Left ventricle myocardium inferior (tissue), 1 donor: ENCODE data around the gene MITF. TPM values are rescaled to one million over a fixed set of nuclear protein-coding genes. Genes with fewer than 3 reads are reported as not detected.

Experiments
- DNase-seq: peaks from one replicate; pipeline ENCODE4 v3.0.0-alpha.2; 2020
- H3K27ac ChIP-seq: fragments of 200-600 bp; replicated peaks from 2 replicates; pipeline ENCODE4 v1.8.0; 2021
- H3K27me3 ChIP-seq: fragments of 200-600 bp; 2 replicates; pipeline ENCODE4 v1.8.0; 2021; ENCODE audit warnings: low read depth
- H3K36me3 ChIP-seq: fragments of 200-600 bp; 2 replicates; pipeline ENCODE4 v1.8.0; 2021
- H3K4me1 ChIP-seq: fragments of 200-600 bp; 2 replicates; pipeline ENCODE4 v1.8.0; 2021
- H3K4me3 ChIP-seq: fragments of 200-600 bp; 2 replicates; pipeline ENCODE4 v1.8.0; 2021; ENCODE audit warnings: mild to moderate bottlenecking, moderate library complexity
- H3K9me3 ChIP-seq: fragments of 200-600 bp; replicated peaks from 2 replicates; pipeline ENCODE4 v1.8.0; 2021
- intact Hi-C: fragments of 100-400 bp; cut with micrococcal nuclease; formaldehyde crosslinking; loops from one replicate; pipeline ENCODE4 v1.11.0; 2022
- total RNA-seq: library from RNA; stranded (reverse); fragmentation: NEBNext Ultra II Directional; extraction: Animal tissue kit (Norgen Biotek cat#: 25700); gene quantifications from one replicate; pipeline ENCODE4 v1.2.1, GENCODE V29; 2021
- TF ChIP-seq, protein P1 (sequence below): fragments of 200-600 bp; IDR thresholded peaks from 2 replicates; pipeline ENCODE4 v1.8.0; 2021; ENCODE audit warnings: antibody characterized with exemption, mild to moderate bottlenecking, borderline replicate concordance
- donor health status: DM: no; HTN: yes; CAD: no; lungs with severe emphysema.

The MITF gene
- total RNA-seq, 1 donor from 2014 or later = 81.9 TPM

DNA sequence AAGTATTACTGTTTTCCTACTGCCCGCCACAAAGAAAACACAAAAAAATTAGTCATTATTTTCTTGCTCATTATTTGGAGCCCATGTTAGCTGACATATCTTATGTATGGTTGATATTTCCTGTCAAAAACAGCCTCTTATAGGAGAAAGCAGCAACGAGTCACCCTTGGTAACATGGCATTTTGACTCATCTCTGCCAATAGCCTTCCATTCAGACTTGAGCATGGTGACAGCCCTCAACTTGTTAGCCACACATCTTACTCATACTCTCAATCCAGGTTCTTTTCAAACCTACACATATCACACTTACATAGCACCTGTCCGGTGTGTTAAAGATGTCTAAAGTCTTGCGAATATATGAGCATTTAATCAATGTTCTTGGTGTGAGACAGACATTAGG, 150.8 kb downstream of the MITF start:
- intact Hi-C loops = no loop called here
- Histone ChIP-seq H3K27me3 (no peaks in the 10 kb centered on the region), H3K4me3 (no peak overlapping the region), H3K27ac (no peak overlapping the region), H3K36me3 (no peaks in the 10 kb centered on the region), H3K9me3 (no peaks in the 10 kb centered on the region), H3K4me1 (peaks cover 56% of the 10 kb centered on the region)
- DNase-seq = no peak
- TF ChIP-seq, protein P1, sequence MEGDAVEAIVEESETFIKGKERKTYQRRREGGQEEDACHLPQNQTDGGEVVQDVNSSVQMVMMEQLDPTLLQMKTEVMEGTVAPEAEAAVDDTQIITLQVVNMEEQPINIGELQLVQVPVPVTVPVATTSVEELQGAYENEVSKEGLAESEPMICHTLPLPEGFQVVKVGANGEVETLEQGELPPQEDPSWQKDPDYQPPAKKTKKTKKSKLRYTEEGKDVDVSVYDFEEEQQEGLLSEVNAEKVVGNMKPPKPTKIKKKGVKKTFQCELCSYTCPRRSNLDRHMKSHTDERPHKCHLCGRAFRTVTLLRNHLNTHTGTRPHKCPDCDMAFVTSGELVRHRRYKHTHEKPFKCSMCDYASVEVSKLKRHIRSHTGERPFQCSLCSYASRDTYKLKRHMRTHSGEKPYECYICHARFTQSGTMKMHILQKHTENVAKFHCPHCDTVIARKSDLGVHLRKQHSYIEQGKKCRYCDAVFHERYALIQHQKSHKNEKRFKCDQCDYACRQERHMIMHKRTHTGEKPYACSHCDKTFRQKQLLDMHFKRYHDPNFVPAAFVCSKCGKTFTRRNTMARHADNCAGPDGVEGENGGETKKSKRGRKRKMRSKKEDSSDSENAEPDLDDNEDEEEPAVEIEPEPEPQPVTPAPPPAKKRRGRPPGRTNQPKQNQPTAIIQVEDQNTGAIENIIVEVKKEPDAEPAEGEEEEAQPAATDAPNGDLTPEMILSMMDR = no peak

- Histone ChIP-seq H3K9me3 (no peaks in the 10 kb centered on the region), H3K36me3 (no peaks in the 10 kb centered on the region), H3K27ac (no peak overlapping the region), H3K4me3 (no peak overlapping the region), H3K4me1 (peaks cover 56% of the 10 kb centered on the region), H3K27me3 (no peaks in the 10 kb centered on the region)
- TF ChIP-seq, protein P1 = no peak
- no peak for DNase-seq
- intact Hi-C loops = no loop called here
Observed at GRCh38 chr3:69890691-69891090, 151.4 kb downstream of the MITF start.

DNA sequence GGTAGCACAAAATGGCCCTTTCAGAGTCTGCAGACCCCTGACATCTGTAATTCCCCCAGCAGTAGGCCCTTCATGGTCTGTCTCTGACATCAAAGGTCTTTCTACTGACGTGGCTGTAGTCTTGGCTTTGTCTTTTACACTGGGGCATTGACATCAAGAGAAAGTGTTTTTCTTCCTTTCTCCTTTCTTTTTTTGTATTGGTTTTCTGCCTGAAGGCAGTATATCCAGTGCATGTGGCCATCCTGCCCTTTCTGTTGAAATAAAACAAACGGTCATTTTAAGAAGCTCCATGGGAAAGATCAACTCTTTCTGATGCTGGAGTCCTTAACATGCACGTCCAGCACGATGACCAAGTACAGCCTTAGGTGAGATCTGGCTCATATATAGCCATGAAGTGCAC, 153.4 kb downstream of the MITF start:
- no peaks in the 10 kb centered on the region for H3K36me3 ChIP-seq
- DNase-seq = no peak
- H3K27me3 ChIP-seq = no peaks in the 10 kb centered on the region
- H3K4me3 ChIP-seq = no peak overlapping the region
- intact Hi-C loops = no loop called here
- H3K27ac ChIP-seq = no peak overlapping the region
- TF ChIP-seq, protein P1 = no peak
- H3K4me1 ChIP-seq = peaks cover 54% of the 10 kb centered on the region
- H3K9me3 ChIP-seq = no peaks in the 10 kb centered on the region

DNA sequence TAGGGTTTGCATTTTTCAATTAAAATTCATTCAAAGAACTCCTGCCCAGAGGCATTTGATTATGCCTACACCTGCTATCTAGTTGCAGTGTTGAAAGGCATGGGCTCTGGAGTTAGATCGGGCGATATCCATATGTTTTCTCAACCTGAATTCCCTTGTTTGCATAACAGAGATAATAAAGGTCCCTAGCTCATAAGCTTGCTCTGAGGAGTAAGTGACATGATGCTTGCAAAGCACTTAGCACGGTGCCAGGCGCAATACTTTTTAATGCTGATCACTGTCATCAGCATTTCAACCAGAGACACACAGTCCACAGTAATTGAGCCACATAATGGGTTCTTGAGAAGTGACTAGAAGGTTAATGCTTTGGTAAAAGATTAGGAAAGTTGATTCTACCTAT, 154.0 kb downstream of the MITF start:
- Histone ChIP-seq H3K9me3 (no peaks in the 10 kb centered on the region), H3K27ac (no peak overlapping the region), H3K36me3 (no peaks in the 10 kb centered on the region), H3K27me3 (no peaks in the 10 kb centered on the region), H3K4me3 (no peak overlapping the region), H3K4me1 (peaks cover 52% of the 10 kb centered on the region)
- TF ChIP-seq, protein P1 = no peak
- intact Hi-C loops = no loop called here
- no peak for DNase-seq

GRCh38 chr3:69896095-69896494, 156.8 kb downstream of the MITF start:
- Histone ChIP-seq H3K27ac (no peak overlapping the region), H3K27me3 (no peaks in the 10 kb centered on the region), H3K4me3 (no peak overlapping the region), H3K36me3 (no peaks in the 10 kb centered on the region), H3K4me1 (peaks cover 64% of the 10 kb centered on the region), H3K9me3 (no peaks in the 10 kb centered on the region)
- TF ChIP-seq, protein P1 = no peak
- DNase-seq = no peak
- intact Hi-C loops = no loop called here

GRCh38 chr3:69900331-69900730, 161.1 kb downstream of the MITF start:
- Histone ChIP-seq H3K27ac (no peak overlapping the region), H3K36me3 (no peaks in the 10 kb centered on the region), H3K9me3 (no peaks in the 10 kb centered on the region), H3K4me1 (peaks cover 81% of the 10 kb centered on the region), H3K4me3 (no peak overlapping the region), H3K27me3 (no peaks in the 10 kb centered on the region)
- DNase-seq = no peak
- intact Hi-C loops = no loop called here
- TF ChIP-seq, protein P1 = no peak
